OCI-LY7 (cell line): ENCODE results near the gene HADHB. TPM values are rescaled to one million over a fixed set of nuclear protein-coding genes. Genes with fewer than 3 reads are reported as not detected.

Experiments used
- BruUV-seq: library from RNA; stranded (reverse); fragments of 400-500 nt; replicated peaks from 2 replicates; lab custom pipeline; 2021; lab: Mats Ljungman, UMichigan
- CTCF ChIA-PET: fragments of 300-600 bp; sonication (Branson Sonifier 250); formaldehyde crosslinking; loops from one replicate; lab custom pipeline; 2022; ENCODE audit warnings: antibody characterized with exemption; ENCODE audit not compliant: unreplicated experiment; lab: Charles Lee
- POLR2A ChIA-PET: fragments of 300-600 bp; sonication (Branson Sonifier 250); formaldehyde crosslinking; loops from one replicate; lab custom pipeline; 2022; ENCODE audit warnings: antibody characterized with exemption; lab: Charles Lee
- DNase-seq: peaks from one replicate; pipeline ENCODE4 v3.0.0-alpha.2; 2015; ENCODE audit warnings: low spot score
- H2AFZ ChIP-seq: fragments of 200-600 bp; sonication (generic), shearing (Covaris generic); 2 replicates; pipeline ENCODE4 v1.6.1; 2014; ENCODE audit warnings: mild to moderate bottlenecking, antibody characterized with exemption, low read length, moderate library complexity
- H3K27ac ChIP-seq: fragments of 200-600 bp; sonication (generic); 2 replicates; pipeline ENCODE4 v1.5.1; 2014; ENCODE audit warnings: mixed run types, low read depth, mild to moderate bottlenecking, moderate library complexity, low read length, inconsistent platforms; ENCODE audit not compliant: poor library complexity, severe bottlenecking
- H3K36me3 ChIP-seq: fragments of 200-600 bp; sonication (generic); 2 replicates; pipeline ENCODE4 v1.6.1; 2014; ENCODE audit warnings: mild to moderate bottlenecking, antibody characterized with exemption, low read length, moderate library complexity, mixed read lengths; ENCODE audit not compliant: insufficient read depth
- H3K4me1 ChIP-seq: fragments of 200-600 bp; sonication (generic); 2 replicates; pipeline ENCODE4 v1.5.1; 2014; ENCODE audit warnings: mild to moderate bottlenecking, low read length; ENCODE audit not compliant: insufficient read depth, poor library complexity, severe bottlenecking
- H3K4me2 ChIP-seq: fragments of 200-600 bp; sonication (generic); 2 replicates; pipeline ENCODE4 v1.6.1; 2014; ENCODE audit warnings: mild to moderate bottlenecking, low read length
- H3K4me3 ChIP-seq: fragments of 200-600 bp; sonication (generic); 2 replicates; pipeline ENCODE4 v1.5.1; 2014; ENCODE audit warnings: mild to moderate bottlenecking, low read depth, low read length; ENCODE audit not compliant: poor library complexity, severe bottlenecking
- H3K79me2 ChIP-seq: fragments of 200-600 bp; sonication (generic); 2 replicates; pipeline ENCODE4 v1.6.1; 2016; ENCODE audit warnings: low read depth, mild to moderate bottlenecking, low read length, moderate library complexity, mixed read lengths; ENCODE audit not compliant: insufficient read depth
- H3K9me2 ChIP-seq: fragments of 200-600 bp; sonication (generic); 2 replicates; pipeline ENCODE4 v1.6.1; 2016; ENCODE audit warnings: mild to moderate bottlenecking, low read length, mixed read lengths; ENCODE audit not compliant: insufficient read depth
- H3K9me3 ChIP-seq: fragments of 200-600 bp; sonication (generic); 2 replicates; pipeline ENCODE4 v1.6.1; 2014; ENCODE audit warnings: mild to moderate bottlenecking, mixed run types, low read length, mixed read lengths
- H4K20me1 ChIP-seq: fragments of 200-600 bp; sonication (generic); 2 replicates; pipeline ENCODE4 v1.6.1; 2014; ENCODE audit warnings: mild to moderate bottlenecking, antibody characterized with exemption, low read length, moderate library complexity, mixed read lengths; ENCODE audit not compliant: insufficient read depth
- CTCF ChIP-seq: fragments of 200-600 bp; sonication (generic); conservative IDR thresholded peaks from 2 replicates; pipeline ENCODE4 v1.5.1; 2014; ENCODE audit warnings: mild to moderate bottlenecking, antibody characterized with exemption, low read length, moderate library complexity, mixed read lengths
- EZH2phosphoT487 ChIP-seq: fragments of 200-600 bp; sonication (generic); IDR thresholded peaks from 2 replicates; pipeline ENCODE4 v1.6.1; 2018; ENCODE audit warnings: low read depth, borderline replicate concordance, mild to moderate bottlenecking, mixed run types, antibody characterized with exemption, low read length, moderate library complexity, mixed read lengths
- intact Hi-C: fragments of 100-400 bp; cut with micrococcal nuclease; formaldehyde crosslinking; loops from one replicate; pipeline ENCODE4 v1.10.0; 2022; ENCODE audit not compliant: unreplicated experiment
- total RNA-seq, 2 experiments: library from RNA; depleted of rRNA in 1 of 2; stranded (reverse); fragments of >200 nt in 1 of 2; shearing (Covaris generic) in 1 of 2; gene quantifications; 2 replicates each; pipeline ENCODE4 v1.2.3, GENCODE V29; 2014 to 2022

The HADHB gene
- total RNA-seq, 2 experiments from 2014 or later, result 35.5 to 55.7 TPM

- Histone ChIP-seq H3K27ac (no peak overlapping the region), H3K79me2 (peaks cover 50% of the 10 kb centered on the region), H3K4me1 (peaks cover 22% of the 10 kb centered on the region), H3K9me3 (no peaks in the 10 kb centered on the region), H3K4me2 (no peak overlapping the region), H2AFZ (no peak overlapping the region), H4K20me1 (peaks cover 6% of the 10 kb centered on the region; the same call in 1 of the 2 replicates), H3K36me3 (peaks cover 64% of the 10 kb centered on the region), H3K9me2 (no peaks in the 10 kb centered on the region), H3K4me3 (no peak overlapping the region)
- ChIA-PET CTCF (no interaction called here), POLR2A (interaction anchor here (0.9 to 1.0 kb wide), 2 partner anchors 8 kb away, joined by 3 read pairs; no protein-coding TSS in a partner anchor)
- TF ChIP-seq EZH2phosphoT487 (no peak), CTCF (no peak)
- no TSS peak for BruUV-seq
- intact Hi-C loops, result loop anchor here (5.0 kb wide), 1 partner anchor 94 kb away; no protein-coding TSS in a partner anchor
- no peak for DNase-seq
Measured at GRCh38 chr2:26238311-26238958, 6.3 kb upstream of the HADHB start.

GRCh38 chr2:26241928-26242436 lies 2.8 kb upstream of the HADHB start:
- Histone ChIP-seq H3K9me2 (no peaks in the 10 kb centered on the region), H3K4me1 (peaks cover 37% of the 10 kb centered on the region), H3K27ac (peak overlapping the region; percentile 72), H3K4me2 (peak overlapping the region; percentile 95), H3K4me3 (peak overlapping the region; percentile 93), H2AFZ (peak overlapping the region; percentile 91; the same call in 1 of the 2 replicates), H3K36me3 (peaks cover 28% of the 10 kb centered on the region), H3K79me2 (peaks cover 82% of the 10 kb centered on the region), H3K9me3 (no peaks in the 10 kb centered on the region), H4K20me1 (peaks cover 13% of the 10 kb centered on the region; the same call in 1 of the 2 replicates)
- CTCF ChIA-PET, result no interaction called here
- intact Hi-C loops, result loop anchor here (2.0 kb wide), 1 partner anchor 105 kb away; the partner anchor contains the start of genes ADGRF3 and SELENOI
- no peak for DNase-seq
- no TSS peak for BruUV-seq
- no peak for TF ChIP-seq EZH2phosphoT487
- TF ChIP-seq CTCF, result 0 out of 2 replicates have a peak, but pooled peaks have one; percentile 16
- POLR2A ChIA-PET, result interaction anchor here (1.0 kb wide), 1 partner anchor 11 kb away, joined by 3 read pairs; no protein-coding TSS in a partner anchor
